ENCODE measurements around the gene BBOX1. TPM values are rescaled to one million over a fixed set of nuclear protein-coding genes. Genes with fewer than 3 reads are reported as not detected.

The BBOX1 gene
- total RNA-seq, 1 donor from 2014 or later = not detected

- H3K9me3 Mint-ChIP-seq = peaks cover 27% of the 10 kb centered on the region
- no peaks in the 10 kb centered on the region for H3K4me1 Mint-ChIP-seq (ENCODE audit: low read depth)
- H3K36me3 Mint-ChIP-seq (ENCODE audit: low read depth) = no peaks in the 10 kb centered on the region
- H3K27ac Mint-ChIP-seq = no peak overlapping the region
- DNase-seq (ENCODE audit: low spot score) = no peak
- no peak overlapping the region for H3K4me3 Mint-ChIP-seq (ENCODE audit: low read depth)
- H3K27me3 Mint-ChIP-seq (ENCODE audit: low read depth) = no peaks in the 10 kb centered on the region
- intact Hi-C loops (cut with micrococcal nuclease) = no loop called here
Observed at GRCh38 chr11:27039873-27040272, 742 bp upstream of the BBOX1 start.

- Mint-ChIP-seq H3K27me3 (ENCODE audit: low read depth) (no peaks in the 10 kb centered on the region), H3K36me3 (ENCODE audit: low read depth) (no peaks in the 10 kb centered on the region), H3K4me3 (ENCODE audit: low read depth) (no peak overlapping the region), H3K9me3 (peaks cover 25% of the 10 kb centered on the region), H3K4me1 (ENCODE audit: low read depth) (no peaks in the 10 kb centered on the region), H3K27ac (no peak overlapping the region)
- no peak for DNase-seq (ENCODE audit: low spot score)
- intact Hi-C loops (cut with micrococcal nuclease) = no loop called here
Observed at GRCh38 chr11:27041141-27041899, 705 bp downstream of the BBOX1 start.

GRCh38 chr11:27046956-27047355, 6.3 kb downstream of the BBOX1 start:
- no peak overlapping the region for H3K4me3 Mint-ChIP-seq (ENCODE audit: low read depth)
- H3K36me3 Mint-ChIP-seq (ENCODE audit: low read depth) = no peaks in the 10 kb centered on the region
- intact Hi-C loops (cut with micrococcal nuclease) = no loop called here
- no peak for DNase-seq (ENCODE audit: low spot score)
- H3K4me1 Mint-ChIP-seq (ENCODE audit: low read depth) = no peaks in the 10 kb centered on the region
- H3K9me3 Mint-ChIP-seq = peaks cover 30% of the 10 kb centered on the region
- no peak overlapping the region for H3K27ac Mint-ChIP-seq
- no peaks in the 10 kb centered on the region for H3K27me3 Mint-ChIP-seq (ENCODE audit: low read depth)

- intact Hi-C loops (cut with micrococcal nuclease) = no loop called here
- Mint-ChIP-seq H3K36me3 (ENCODE audit: low read depth) (no peaks in the 10 kb centered on the region), H3K4me1 (ENCODE audit: low read depth) (no peaks in the 10 kb centered on the region), H3K9me3 (peaks cover 35% of the 10 kb centered on the region), H3K4me3 (ENCODE audit: low read depth) (no peak overlapping the region), H3K27me3 (ENCODE audit: low read depth) (no peaks in the 10 kb centered on the region), H3K27ac (no peak overlapping the region)
- no peak for DNase-seq (ENCODE audit: low spot score)
Observed at GRCh38 chr11:27052668-27053067, 12.1 kb downstream of the BBOX1 start.

- intact Hi-C loops (cut with micrococcal nuclease) = no loop called here
- H3K4me3 Mint-ChIP-seq (ENCODE audit: low read depth) = no peak overlapping the region
- no peaks in the 10 kb centered on the region for H3K4me1 Mint-ChIP-seq (ENCODE audit: low read depth)
- H3K27me3 Mint-ChIP-seq (ENCODE audit: low read depth) = no peaks in the 10 kb centered on the region
- DNase-seq (ENCODE audit: low spot score) = no peak
- H3K9me3 Mint-ChIP-seq = peaks cover 22% of the 10 kb centered on the region
- no peaks in the 10 kb centered on the region for H3K36me3 Mint-ChIP-seq (ENCODE audit: low read depth)
- H3K27ac Mint-ChIP-seq = no peak overlapping the region
Observed at GRCh38 chr11:27055065-27055682, 14.6 kb downstream of the BBOX1 start.

- no peak for DNase-seq (ENCODE audit: low spot score)
Observed at GRCh38 chr11:27057091-27057780, 16.6 kb downstream of the BBOX1 start.

GRCh38 chr11:27058456-27058855, 17.8 kb downstream of the BBOX1 start:
- H3K4me1 Mint-ChIP-seq (ENCODE audit: low read depth) = no peaks in the 10 kb centered on the region

More at GRCh38 chr11:27057091-27057780, 16.6 kb downstream of the BBOX1 start:
- Mint-ChIP-seq H3K4me1 (ENCODE audit: low read depth) (no peaks in the 10 kb centered on the region), H3K4me3 (ENCODE audit: low read depth) (no peak overlapping the region), H3K36me3 (ENCODE audit: low read depth) (no peaks in the 10 kb centered on the region), H3K27ac (no peak overlapping the region), H3K9me3 (peaks cover 10% of the 10 kb centered on the region), H3K27me3 (ENCODE audit: low read depth) (no peaks in the 10 kb centered on the region)
- intact Hi-C loops (cut with micrococcal nuclease) = no loop called here

GRCh38 chr11:27059431-27059830, 18.8 kb downstream of the BBOX1 start:
- H3K36me3 Mint-ChIP-seq (ENCODE audit: low read depth) = no peaks in the 10 kb centered on the region
- no peak overlapping the region for H3K27ac Mint-ChIP-seq
- no peak overlapping the region for H3K4me3 Mint-ChIP-seq (ENCODE audit: low read depth)
- no peak for DNase-seq (ENCODE audit: low spot score)
- H3K9me3 Mint-ChIP-seq = peaks cover 5% of the 10 kb centered on the region
- intact Hi-C loops (cut with micrococcal nuclease) = no loop called here
- no peaks in the 10 kb centered on the region for H3K4me1 Mint-ChIP-seq (ENCODE audit: low read depth)
- H3K27me3 Mint-ChIP-seq (ENCODE audit: low read depth) = no peaks in the 10 kb centered on the region

More at GRCh38 chr11:27058456-27058855, 17.8 kb downstream of the BBOX1 start:
- Mint-ChIP-seq H3K4me3 (ENCODE audit: low read depth) (no peak overlapping the region), H3K36me3 (ENCODE audit: low read depth) (no peaks in the 10 kb centered on the region), H3K27ac (no peak overlapping the region), H3K9me3 (peaks cover 3% of the 10 kb centered on the region), H3K27me3 (ENCODE audit: low read depth) (no peaks in the 10 kb centered on the region)
- intact Hi-C loops (cut with micrococcal nuclease) = no loop called here
- no peak for DNase-seq (ENCODE audit: low spot score)

GRCh38 chr11:27060816-27061460, 20.3 kb downstream of the BBOX1 start:
- H3K9me3 Mint-ChIP-seq = peaks cover 5% of the 10 kb centered on the region
- DNase-seq (ENCODE audit: low spot score) = no peak
- intact Hi-C loops (cut with micrococcal nuclease) = no loop called here
- H3K27ac Mint-ChIP-seq = no peak overlapping the region
- H3K4me3 Mint-ChIP-seq (ENCODE audit: low read depth) = no peak overlapping the region
- H3K4me1 Mint-ChIP-seq (ENCODE audit: low read depth) = no peaks in the 10 kb centered on the region
- H3K27me3 Mint-ChIP-seq (ENCODE audit: low read depth) = no peaks in the 10 kb centered on the region
- no peaks in the 10 kb centered on the region for H3K36me3 Mint-ChIP-seq (ENCODE audit: low read depth)

- no peak for DNase-seq (ENCODE audit: low spot score)
- intact Hi-C loops (cut with micrococcal nuclease) = no loop called here
- Mint-ChIP-seq H3K27me3 (ENCODE audit: low read depth) (no peaks in the 10 kb centered on the region), H3K27ac (no peak overlapping the region), H3K4me3 (ENCODE audit: low read depth) (no peak overlapping the region), H3K4me1 (ENCODE audit: low read depth) (no peaks in the 10 kb centered on the region), H3K9me3 (peaks cover 4% of the 10 kb centered on the region), H3K36me3 (ENCODE audit: low read depth) (no peaks in the 10 kb centered on the region)
Observed at GRCh38 chr11:27061461-27061821, 20.8 kb downstream of the BBOX1 start.

- no peak overlapping the region for H3K4me3 Mint-ChIP-seq (ENCODE audit: low read depth)
- DNase-seq (ENCODE audit: low spot score) = no peak
- no peaks in the 10 kb centered on the region for H3K36me3 Mint-ChIP-seq (ENCODE audit: low read depth)
- H3K9me3 Mint-ChIP-seq = peaks cover 4% of the 10 kb centered on the region
- no peaks in the 10 kb centered on the region for H3K27me3 Mint-ChIP-seq (ENCODE audit: low read depth)
- intact Hi-C loops (cut with micrococcal nuclease) = no loop called here
- H3K27ac Mint-ChIP-seq = no peak overlapping the region
- no peaks in the 10 kb centered on the region for H3K4me1 Mint-ChIP-seq (ENCODE audit: low read depth)
Observed at GRCh38 chr11:27064086-27064485, 23.5 kb downstream of the BBOX1 start.

GRCh38 chr11:27075192-27075591, 34.6 kb downstream of the BBOX1 start:
- no peak overlapping the region for H3K27ac Mint-ChIP-seq
- peaks cover 4% of the 10 kb centered on the region for H3K9me3 Mint-ChIP-seq
- intact Hi-C loops (cut with micrococcal nuclease) = no loop called here
- H3K4me1 Mint-ChIP-seq (ENCODE audit: low read depth) = no peaks in the 10 kb centered on the region
- H3K4me3 Mint-ChIP-seq (ENCODE audit: low read depth) = no peak overlapping the region
- H3K36me3 Mint-ChIP-seq (ENCODE audit: low read depth) = no peaks in the 10 kb centered on the region
- DNase-seq (ENCODE audit: low spot score) = no peak
- no peaks in the 10 kb centered on the region for H3K27me3 Mint-ChIP-seq (ENCODE audit: low read depth)

GRCh38 chr11:27075655-27076054, 35.0 kb downstream of the BBOX1 start:
- no peak for DNase-seq (ENCODE audit: low spot score)
- H3K4me3 Mint-ChIP-seq (ENCODE audit: low read depth) = no peak overlapping the region
- intact Hi-C loops (cut with micrococcal nuclease) = no loop called here

More at GRCh38 chr11:27075655-27076054, 35.0 kb downstream of the BBOX1 start:
- H3K9me3 Mint-ChIP-seq = peaks cover 4% of the 10 kb centered on the region
- no peaks in the 10 kb centered on the region for H3K36me3 Mint-ChIP-seq (ENCODE audit: low read depth)
- H3K27ac Mint-ChIP-seq = no peak overlapping the region
- H3K27me3 Mint-ChIP-seq (ENCODE audit: low read depth) = no peaks in the 10 kb centered on the region
- no peaks in the 10 kb centered on the region for H3K4me1 Mint-ChIP-seq (ENCODE audit: low read depth)
